Prostate gland (tissue), 2 donors: Measurements from ENCODE around the gene TPD52L1. TPM values are rescaled to one million over a fixed set of nuclear protein-coding genes. Genes with fewer than 3 reads are reported as not detected.

Experiments
- DNase-seq: peaks from one replicate; pipeline ENCODE4 v3.0.0-alpha.2; 2019; ENCODE audit warnings: low spot score
- H3K27ac ChIP-seq, 2 donors: fragments of 200-600 bp; sonication (generic); 2 replicates each; pipeline ENCODE4 v1.5.1; 2017 to 2019
- H3K27me3 ChIP-seq: fragments of 200-600 bp; sonication (generic); replicated peaks from 2 replicates; pipeline ENCODE4 v1.5.1; 2019; ENCODE audit not compliant: insufficient read depth
- H3K36me3 ChIP-seq, 2 donors: fragments of 200-600 bp; sonication (generic); 1 replicate in 1 of 2; 2 replicates in 1 of 2; pipeline versions ENCODE4 v1.5.1 to v1.8.1; 2017 to 2019
- H3K4me1 ChIP-seq: fragments of 200-600 bp; sonication (generic); replicated peaks from 2 replicates; pipeline ENCODE4 v1.5.1; 2019
- H3K4me3 ChIP-seq, 2 donors: fragments of 200-600 bp; sonication (generic); 2 replicates each; pipeline ENCODE4 v1.5.1; 2017 to 2019
- H3K9me3 ChIP-seq: fragments of 200-600 bp; sonication (generic); 2 replicates; pipeline ENCODE4 v1.5.1; 2017
- CTCF ChIP-seq, 4 experiments: fragments of 200-600 bp in 2 of 4; fragments of 450-650 bp in 2 of 4; sonication (generic) in 2 of 4; IDR thresholded peaks; 1 replicate in 3 of 4; 2 replicates in 1 of 4; pipeline ENCODE4 v1.5.1; 2016 to 2019; ENCODE audit warnings: antibody characterized with exemption in 4 of 4, mild to moderate bottlenecking in 2 of 4, moderate library complexity in 2 of 4
- POLR2A ChIP-seq: fragments of 450-650 bp; IDR thresholded peaks from one replicate; pipeline ENCODE4 v1.6.1; 2016; ENCODE audit warnings: antibody characterized with exemption, mild to moderate bottlenecking
- POLR2AphosphoS5 ChIP-seq: sonication (generic); formaldehyde crosslinking; IDR thresholded peaks from one replicate; pipeline ENCODE4 v1.6.1; 2017; ENCODE audit warnings: antibody characterized with exemption
- WGBS: methylation state at CpG from one replicate; pipeline ENCODE4 v1.1.5; 2018; 5-methylcytosine and 5-hydroxymethylcytosine counted together
- intact Hi-C: fragments of 100-400 bp; cut with DNase I; formaldehyde crosslinking; loops from one replicate; pipeline ENCODE4 v1.14.2; 2022
- total RNA-seq, 2 donors: library from RNA; depleted of rRNA; stranded (reverse); fragments of >200 nt; gene quantifications; one replicate each; pipeline ENCODE4 v1.1.0, GENCODE V29; 2016

TPD52L1 gene
- total RNA-seq, 2 donors from 2014 or later: 63.9 to 105 TPM

- Histone ChIP-seq H3K4me1 (no peaks in the 10 kb centered on the region), H3K4me3 (no peak overlapping the region), H3K27ac (no peak overlapping the region), H3K27me3 (no peaks in the 10 kb centered on the region), H3K36me3 (no peaks in the 10 kb centered on the region), H3K9me3 (no peaks in the 10 kb centered on the region)
- no peak for DNase-seq
- intact Hi-C loops: no loop called here
- WGBS: 79% methylated on average over 1 of the region's 1 CpG
- TF ChIP-seq CTCF (IDR thresholded peaks at IDR 0.05) (no peak), POLR2A (no peak), POLR2AphosphoS5 (no peak)
Measured at GRCh38 chr6:125175466-125176048, 22.0 kb downstream of the TPD52L1 start.

GRCh38 chr6:125182237-125183008, 28.9 kb downstream of the TPD52L1 start:
- WGBS: 62% methylated on average over 6 of the region's 6 CpGs

GRCh38 chr6:125183391-125183790, 29.8 kb downstream of the TPD52L1 start:
- H3K36me3 ChIP-seq: no peaks in the 10 kb centered on the region
- no peak for DNase-seq
- 93% methylated on average over 6 of the region's 6 CpGs for WGBS
- intact Hi-C loops: no loop called here
- no peak overlapping the region for H3K4me3 ChIP-seq
- H3K4me1 ChIP-seq: no peaks in the 10 kb centered on the region
- no peaks in the 10 kb centered on the region for H3K27me3 ChIP-seq
- H3K27ac ChIP-seq: no peak overlapping the region
- TF ChIP-seq POLR2A (no peak), CTCF (IDR thresholded peaks at IDR 0.05) (no peak), POLR2AphosphoS5 (no peak)
- H3K9me3 ChIP-seq: no peaks in the 10 kb centered on the region

More at GRCh38 chr6:125182237-125183008, 28.9 kb downstream of the TPD52L1 start:
- no peak for DNase-seq
- TF ChIP-seq POLR2AphosphoS5 (no peak), CTCF (IDR thresholded peaks at IDR 0.05) (no peak), POLR2A (no peak)
- no peaks in the 10 kb centered on the region for H3K27me3 ChIP-seq
- H3K36me3 ChIP-seq: no peaks in the 10 kb centered on the region
- no peaks in the 10 kb centered on the region for H3K9me3 ChIP-seq
- no peak overlapping the region for H3K4me3 ChIP-seq
- intact Hi-C loops: no loop called here
- no peak overlapping the region for H3K27ac ChIP-seq
- no peaks in the 10 kb centered on the region for H3K4me1 ChIP-seq

- Histone ChIP-seq H3K36me3 (no peaks in the 10 kb centered on the region), H3K9me3 (no peaks in the 10 kb centered on the region), H3K4me1 (peaks cover 4% of the 10 kb centered on the region), H3K27me3 (no peaks in the 10 kb centered on the region), H3K27ac (no peak overlapping the region), H3K4me3 (no peak overlapping the region)
- no peak for TF ChIP-seq POLR2A
- TF ChIP-seq POLR2AphosphoS5: no peak
- TF ChIP-seq CTCF (IDR thresholded peaks at IDR 0.05): no peak
- 83% methylated on average over 2 of the region's 2 CpGs for WGBS
- intact Hi-C loops: no loop called here
- no peak for DNase-seq
Measured at GRCh38 chr6:125188037-125188436, 34.5 kb downstream of the TPD52L1 start.
